HepG2 (cell line): ENCODE data around the gene TAF1C. TPM values are rescaled to one million over a fixed set of nuclear protein-coding genes. Genes with fewer than 3 reads are reported as not detected.

Experiments
- AGO1 ChIP-seq: fragments of 200-400 bp; formaldehyde crosslinking; IDR thresholded peaks from 2 replicates; pipeline ENCODE4 v1.6.1; 2017; ENCODE audit warnings: mild to moderate bottlenecking, low read depth, low read length, moderate library complexity; ENCODE audit not compliant: poor library complexity, severe bottlenecking
- BRD4 ChIP-seq: sonication (generic); formaldehyde crosslinking; IDR thresholded peaks from 2 replicates; pipeline ENCODE4 v1.4.0; 2020; ENCODE audit warnings: missing genetic modification reagents
- CC2D1A ChIP-seq: sonication (generic); formaldehyde crosslinking; IDR thresholded peaks from 2 replicates; pipeline ENCODE4 v1.8.1; 2023; ENCODE audit warnings: mild to moderate bottlenecking, missing genetic modification reagents
- CHCHD3 ChIP-seq: sonication (generic); formaldehyde crosslinking; IDR thresholded peaks from 2 replicates; pipeline ENCODE4 v1.8.0; 2022; ENCODE audit warnings: mild to moderate bottlenecking, missing genetic modification reagents, moderate library complexity
- EED ChIP-seq: sonication (generic); formaldehyde crosslinking; IDR thresholded peaks from 2 replicates; pipeline ENCODE4 v1.5.0; 2020; ENCODE audit warnings: mild to moderate bottlenecking, missing genetic modification reagents
- GTF2F1 ChIP-seq: fragments of 150-350 bp; IDR thresholded peaks from 2 replicates; pipeline ENCODE4 v1.6.1; 2014; ENCODE audit warnings: low read length
- HIVEP1 ChIP-seq: sonication (generic); formaldehyde crosslinking; IDR thresholded peaks from 2 replicates; pipeline ENCODE4 v1.4.0; 2020; ENCODE audit warnings: mild to moderate bottlenecking, missing genetic modification reagents
- LRRFIP1 ChIP-seq: sonication (generic); formaldehyde crosslinking; conservative IDR thresholded peaks from 2 replicates; pipeline ENCODE4 v1.4.0; 2020; ENCODE audit warnings: missing genetic modification reagents
- MAFG ChIP-seq: sonication (generic); formaldehyde crosslinking; IDR thresholded peaks from 2 replicates; pipeline ENCODE4 v1.5.1; 2020; ENCODE audit warnings: mild to moderate bottlenecking, missing genetic modification reagents
- NFKB2 ChIP-seq: sonication (generic); formaldehyde crosslinking; IDR thresholded peaks from 2 replicates; pipeline ENCODE4 v1.4.0; 2020; ENCODE audit warnings: missing genetic modification reagents, borderline replicate concordance
- NFYC ChIP-seq: IDR thresholded peaks from 2 replicates; pipeline ENCODE4 v1.6.1; 2016; ENCODE audit warnings: missing genetic modification reagents, missing compliant biosample characterization
- PAF1 ChIP-seq: IDR thresholded peaks from 2 replicates; pipeline ENCODE4 v1.6.1; 2016; ENCODE audit warnings: missing genetic modification reagents, missing compliant biosample characterization
- POLR2A ChIP-seq, 2 experiments: IDR thresholded peaks; 2 replicates each; pipeline ENCODE4 v1.6.1; 2011; ENCODE audit warnings: low read depth in 2 of 2, low read length in 2 of 2, mild to moderate bottlenecking in 1 of 2, moderate library complexity in 1 of 2; ENCODE audit not compliant: insufficient read depth in 1 of 2
- POLR2G ChIP-seq: fragments of 200-400 bp; formaldehyde crosslinking; IDR thresholded peaks from 2 replicates; pipeline ENCODE4 v1.6.1; 2018; ENCODE audit warnings: mild to moderate bottlenecking, low read depth, low read length, moderate library complexity
- RARA ChIP-seq: IDR thresholded peaks from 2 replicates; pipeline ENCODE4 v1.6.1; 2016; ENCODE audit warnings: missing genetic modification reagents, missing compliant biosample characterization
- RBM22 ChIP-seq: fragments of 200-400 bp; formaldehyde crosslinking; optimal IDR thresholded peaks from 2 replicates; pipeline ENCODE3; 2017; ENCODE audit warnings: mild to moderate bottlenecking, low read length, moderate library complexity
- UBTF ChIP-seq: sonication (generic); formaldehyde crosslinking; IDR thresholded peaks from 2 replicates; pipeline ENCODE4 v1.4.0; 2020; ENCODE audit warnings: mild to moderate bottlenecking, missing genetic modification reagents
- ZNF639 ChIP-seq: conservative IDR thresholded peaks from 2 replicates; pipeline ENCODE4 v1.6.1; 2018; ENCODE audit warnings: missing genetic modification reagents
- ZNF772 ChIP-seq: sonication (generic); formaldehyde crosslinking; IDR thresholded peaks from 2 replicates; pipeline ENCODE4 v1.5.0; 2020; ENCODE audit warnings: mild to moderate bottlenecking, missing genetic modification reagents
- ZSCAN21 ChIP-seq: sonication (generic); formaldehyde crosslinking; IDR thresholded peaks from 2 replicates; pipeline ENCODE4 v1.8.0; 2022; ENCODE audit warnings: mild to moderate bottlenecking, missing genetic modification reagents, moderate library complexity, borderline replicate concordance
- polyA plus RNA-seq, 8 experiments: library from polyadenylated mRNA; depleted of rRNA in 3 of 8; stranded (reverse) in 7 of 8; unstranded in 1 of 8; fragments of >200 nt; fragmentation: Illumina TruSeq in 4 of 8; extraction: Trizol in 4 of 8; gene quantifications; 2 replicates each; pipeline versions ENCODE4 v1.2.1 to v1.2.3, GENCODE V29; 2011 to 2016; ENCODE audit warnings: low read depth in 4 of 8, missing spikeins in 1 of 8, mixed read lengths in 1 of 8; ENCODE audit not compliant: insufficient read depth in 1 of 8
- total RNA-seq, 5 experiments: library from RNA; depleted of rRNA; stranded (reverse); fragments of >200 nt; fragmentation: Illumina TruSeq; extraction: Trizol; gene quantifications; 2 replicates each; pipeline ENCODE4 v1.2.3, GENCODE V29; 2016; ENCODE audit warnings: low read depth in 1 of 5
- TF ChIP-seq, protein P1 (sequence below): sonication (generic); formaldehyde crosslinking; IDR thresholded peaks from 2 replicates; pipeline ENCODE4 v1.9.0; 2022; ENCODE audit warnings: low read depth, missing genetic modification reagents

Gene TAF1C
- total and polyA plus RNA-seq, 2 of the 13 experiments (the other 11 are each of a cell fraction or from before 2014, with no cell fraction given): 15.6 to 20.8 TPM

DNA sequence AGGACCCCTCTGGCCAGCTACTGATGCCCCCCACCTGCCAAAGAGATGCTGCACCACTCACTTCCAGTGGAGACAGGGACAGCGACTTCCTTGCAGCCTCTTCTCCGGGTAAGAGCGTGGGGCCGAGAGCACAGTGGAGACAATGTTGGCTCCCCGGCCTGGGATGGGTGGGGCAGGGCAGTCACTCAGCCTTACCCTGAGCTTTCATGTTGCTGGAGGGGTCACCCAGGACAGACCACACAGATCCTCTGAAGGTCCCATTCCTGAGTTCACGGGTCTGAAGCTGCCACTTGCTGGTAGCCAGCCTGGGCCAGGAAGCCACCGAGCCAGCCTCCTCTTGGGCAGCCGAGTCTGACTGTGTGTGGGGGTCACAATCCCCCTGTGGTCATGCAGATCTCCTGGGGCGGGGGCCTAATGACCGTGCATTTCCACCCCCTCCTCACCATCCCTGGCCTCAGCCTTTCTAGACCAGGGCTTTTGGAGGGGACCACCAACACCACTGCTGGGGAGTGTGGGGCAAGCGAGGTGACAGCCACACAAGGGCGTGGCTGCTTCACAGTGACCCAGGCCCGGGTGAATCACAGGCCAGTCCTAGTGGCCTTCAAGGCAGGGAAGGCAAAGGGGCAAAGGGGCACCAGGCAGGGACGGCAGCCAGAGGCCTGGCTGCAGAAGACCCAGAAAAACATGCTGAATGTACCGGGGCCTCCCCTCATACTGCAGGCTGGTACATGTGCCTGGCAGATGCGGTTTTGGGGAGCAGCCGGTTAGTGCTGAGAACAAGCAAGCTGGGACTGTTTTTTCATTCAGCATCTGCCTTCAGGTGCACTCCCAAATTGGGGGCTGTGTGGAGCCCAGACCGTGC lies 10.4 kb downstream of the TAF1C start (continued):
- TF ChIP-seq UBTF (CRISPR knock-in tag): peak; percentile 24; the same call in 1 of the 2 replicates
- TF ChIP-seq ZNF639 (CRISPR knock-in tag): 0 out of 2 replicates have a peak, but pooled peaks have one; percentile 38
- peak; percentile 17; the same call in 1 of the 2 replicates for TF ChIP-seq ZNF772 (CRISPR knock-in tag)
- peak; percentile 56; the same call in 1 of the 2 replicates for TF ChIP-seq RARA (CRISPR knock-in tag)
- 0 out of 2 replicates have a peak, but pooled peaks have one; percentile 23 for TF ChIP-seq EED (CRISPR knock-in tag)
- TF ChIP-seq RBM22: peak; percentile 31
- TF ChIP-seq MAFG (CRISPR knock-in tag): 0 out of 2 replicates have a peak, but pooled peaks have one; percentile 35
- TF ChIP-seq POLR2G: peak; percentile 37; the same call in 1 of the 2 replicates
- peak; percentile 82 for TF ChIP-seq AGO1
- no peak for TF ChIP-seq HIVEP1 (CRISPR knock-in tag)
- no peak; the same call in 1 of the 2 replicates for TF ChIP-seq NFKB2
- 0 out of 2 replicates have a peak, but pooled peaks have one; percentile 23 for TF ChIP-seq CHCHD3
- TF ChIP-seq, protein P1, sequence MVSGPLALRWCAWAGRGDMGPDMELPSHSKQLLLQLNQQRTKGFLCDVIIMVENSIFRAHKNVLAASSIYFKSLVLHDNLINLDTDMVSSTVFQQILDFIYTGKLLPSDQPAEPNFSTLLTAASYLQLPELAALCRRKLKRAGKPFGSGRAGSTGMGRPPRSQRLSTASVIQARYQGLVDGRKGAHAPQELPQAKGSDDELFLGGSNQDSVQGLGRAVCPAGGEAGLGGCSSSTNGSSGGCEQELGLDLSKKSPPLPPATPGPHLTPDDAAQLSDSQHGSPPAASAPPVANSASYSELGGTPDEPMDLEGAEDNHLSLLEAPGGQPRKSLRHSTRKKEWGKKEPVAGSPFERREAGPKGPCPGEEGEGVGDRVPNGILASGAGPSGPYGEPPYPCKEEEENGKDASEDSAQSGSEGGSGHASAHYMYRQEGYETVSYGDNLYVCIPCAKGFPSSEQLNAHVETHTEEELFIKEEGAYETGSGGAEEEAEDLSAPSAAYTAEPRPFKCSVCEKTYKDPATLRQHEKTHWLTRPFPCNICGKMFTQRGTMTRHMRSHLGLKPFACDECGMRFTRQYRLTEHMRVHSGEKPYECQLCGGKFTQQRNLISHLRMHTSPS (CRISPR knock-in tag): peak; percentile 33; the same call in 1 of the 2 replicates
- TF ChIP-seq POLR2A (IDR thresholded peaks at IDR 0.05; ENCODE audit: insufficient read depth in 1 of 2, low read depth in 2 of 2, low read length in 2 of 2): peak; percentile 8 to 42; a peak in 2 of 4 replicates
- TF ChIP-seq CC2D1A (CRISPR knock-in tag): no peak
- TF ChIP-seq GTF2F1: no peak
- TF ChIP-seq BRD4 (CRISPR knock-in tag): peak; percentile 13; the same call in 1 of the 2 replicates
- TF ChIP-seq LRRFIP1: no peak
- 0 out of 2 replicates have a peak, but pooled peaks have one; percentile 6 for TF ChIP-seq NFYC (CRISPR knock-in tag)
- TF ChIP-seq ZSCAN21 (CRISPR knock-in tag): 0 out of 2 replicates have a peak, but pooled peaks have one; percentile 15
- TF ChIP-seq PAF1 (CRISPR knock-in tag): peak; percentile 78; the same call in 1 of the 2 replicates
